ENCODE results near the gene MATCAP1.
A peak's percentile ranks its signal among the peaks of the same experiment; 100 is the strongest.

MATCAP1 gene

GRCh38 chr16:67190448-67191399 lies 7.0 kb upstream of the MATCAP1 start:
- no peak for DNase-seq

GRCh38 chr16:67190041-67190440 lies 6.3 kb upstream of the MATCAP1 start, which contains the start of gene EXOC3L1:
TSS of gene EXOC3L1 (minus strand) at chr16:67190136. CDS start at chr16:67189676, 460 bp downstream.
- no peak for DNase-seq

- DNase-seq = no peak
Observed at GRCh38 chr16:67188798-67189197, 5.0 kb upstream of the MATCAP1 start.

GRCh38 chr16:67188323-67188722 lies 4.6 kb upstream of the MATCAP1 start:
- DNase-seq = no peak

GRCh38 chr16:67187175-67187890 lies 3.6 kb upstream of the MATCAP1 start:
- DNase-seq = no peak

- no peak for DNase-seq
Observed at GRCh38 chr16:67186550-67186950, 2.8 kb upstream of the MATCAP1 start.

GRCh38 chr16:67185651-67186134 lies 1.9 kb upstream of the MATCAP1 start:
- no peak for DNase-seq

- DNase-seq = peak; percentile 83
Observed at GRCh38 chr16:67184995-67185650, 1.4 kb upstream of the MATCAP1 start.

GRCh38 chr16:67184453-67184994 lies 761 bp upstream of the MATCAP1 start:
- no peak for DNase-seq

- no peak for DNase-seq
Observed at GRCh38 chr16:67183284-67183626, 508 bp downstream of the MATCAP1 start.

GRCh38 chr16:67182288-67182687 lies 1.5 kb downstream of the MATCAP1 start:
- no peak for DNase-seq

GRCh38 chr16:67181346-67181745 lies 2.4 kb downstream of the MATCAP1 start:
- no peak for DNase-seq

GRCh38 chr16:67180166-67180565 lies 3.6 kb downstream of the MATCAP1 start:
- DNase-seq = no peak

- DNase-seq = no peak
Observed at GRCh38 chr16:67179421-67180080, 4.2 kb downstream of the MATCAP1 start.

GRCh38 chr16:67177743-67178699 lies 5.7 kb downstream of the MATCAP1 start:
- no peak for DNase-seq

- no peak for DNase-seq
Observed at GRCh38 chr16:67176662-67177061, 7.1 kb downstream of the MATCAP1 start.

GRCh38 chr16:67174706-67175231 lies 9.0 kb downstream of the MATCAP1 start:
- no peak for DNase-seq

GRCh38 chr16:67173808-67174705 lies 9.7 kb downstream of the MATCAP1 start:
- no peak for DNase-seq

- no peak for DNase-seq
Observed at GRCh38 chr16:67173323-67173722, 10.4 kb downstream of the MATCAP1 start.
